GM23338 (cell line): ENCODE results near the gene NCF2. TPM values are rescaled to one million over a fixed set of nuclear protein-coding genes. Genes with fewer than 3 reads are reported as not detected.

Experiments
- ATAC-seq: fragments of 200-7000 bp; cut with Tn5 transposase; 3 replicates; pipeline ENCODE4 v1.9.1; 2020
- DNase-seq: peaks from one replicate; pipeline ENCODE4 v3.0.0-alpha.2; 2015; ENCODE audit warnings: low spot score
- H2AFZ ChIP-seq: fragments of 200-600 bp; sonication (generic); 2 replicates; pipeline ENCODE4 v1.8.0; 2016; ENCODE audit warnings: antibody characterized with exemption, mild to moderate bottlenecking, moderate library complexity
- H3F3A ChIP-seq: fragments of 200-600 bp; sonication (generic); replicated peaks from 2 replicates; pipeline ENCODE4 v1.8.0; 2017; ENCODE audit warnings: antibody characterized with exemption, mixed run types, low read depth
- H3K27ac ChIP-seq: fragments of 200-600 bp; sonication (generic); 2 replicates; pipeline ENCODE4 v1.6.1; 2016; ENCODE audit warnings: low read depth
- H3K27me3 ChIP-seq: fragments of 200-600 bp; sonication (generic); 2 replicates; pipeline ENCODE4 v1.8.0; 2016; ENCODE audit warnings: mild to moderate bottlenecking, mixed run types, moderate library complexity; ENCODE audit not compliant: insufficient read depth
- H3K36me3 ChIP-seq: fragments of 200-600 bp; sonication (generic); 2 replicates; pipeline ENCODE4 v1.8.0; 2016; ENCODE audit warnings: mild to moderate bottlenecking; ENCODE audit not compliant: insufficient read depth
- H3K4me1 ChIP-seq: fragments of 200-600 bp; sonication (generic); 2 replicates; pipeline ENCODE4 v1.8.0; 2016; ENCODE audit warnings: mild to moderate bottlenecking, moderate library complexity; ENCODE audit not compliant: insufficient read depth
- H3K4me2 ChIP-seq: fragments of 200-600 bp; sonication (generic); 2 replicates; pipeline ENCODE4 v1.7.1; 2017; ENCODE audit warnings: mixed run types
- H3K4me3 ChIP-seq: fragments of 200-600 bp; sonication (generic); 2 replicates; pipeline ENCODE4 v1.6.1; 2016; ENCODE audit warnings: mixed run types
- H3K79me2 ChIP-seq: fragments of 200-600 bp; sonication (generic); replicated peaks from 2 replicates; pipeline ENCODE4 v1.8.0; 2017; ENCODE audit warnings: mild to moderate bottlenecking; ENCODE audit not compliant: insufficient read depth
- H3K9me2 ChIP-seq: fragments of 200-600 bp; sonication (generic); 2 replicates; pipeline ENCODE4 v1.8.0; 2017; ENCODE audit not compliant: insufficient read depth
- H4K20me1 ChIP-seq: fragments of 200-600 bp; sonication (generic); replicated peaks from 2 replicates; pipeline ENCODE4 v1.8.0; 2017; ENCODE audit warnings: mild to moderate bottlenecking; ENCODE audit not compliant: insufficient read depth
- H3K27ac Mint-ChIP-seq: 2 replicates; pipeline ENCODE4 v1.8.0; 2020; ENCODE audit warnings: inconsistent platforms, mild to moderate bottlenecking, moderate library complexity, mixed read lengths
- H3K27me3 Mint-ChIP-seq: 3 replicates; pipeline ENCODE4 v1.8.0; 2022; ENCODE audit warnings: low read depth, mild to moderate bottlenecking, moderate library complexity, mixed read lengths, inconsistent platforms; ENCODE audit not compliant: insufficient read depth, poor library complexity
- H3K36me3 Mint-ChIP-seq: 3 replicates; pipeline ENCODE4 v1.8.0; 2021; ENCODE audit warnings: low read depth, mild to moderate bottlenecking, inconsistent platforms, moderate library complexity, mixed read lengths
- H3K4me1 Mint-ChIP-seq: 3 replicates; pipeline ENCODE4 v1.8.0; 2020; ENCODE audit warnings: mild to moderate bottlenecking, inconsistent platforms, mixed read lengths
- H3K4me3 Mint-ChIP-seq: 3 replicates; pipeline ENCODE4 v1.8.0; 2021; ENCODE audit warnings: moderate library complexity, mild to moderate bottlenecking, inconsistent platforms, mixed read lengths
- H3K9me3 Mint-ChIP-seq: 3 replicates; pipeline ENCODE4 v1.8.0; 2020; ENCODE audit warnings: moderate library complexity, mild to moderate bottlenecking, inconsistent platforms, mixed read lengths
- CTCF ChIP-seq, 2 experiments: fragments of 200-600 bp in 1 of 2; sonication (generic) in 1 of 2; conservative IDR thresholded peaks; 2 replicates each; pipeline versions ENCODE4 v1.5.1 to v1.6.1; 2016 to 2017; ENCODE audit warnings: antibody characterized with exemption in 2 of 2, low read depth in 2 of 2, mild to moderate bottlenecking in 2 of 2, moderate library complexity in 1 of 2
- ETS1 ChIP-seq: IDR thresholded peaks from 2 replicates; pipeline ENCODE4 v1.6.1; 2016; ENCODE audit warnings: antibody characterized with exemption
- EZH2 ChIP-seq: fragments of 200-600 bp; sonication (generic); IDR thresholded peaks from one replicate; pipeline ENCODE4 v1.8.0; 2017; ENCODE audit warnings: antibody characterized with exemption, mild to moderate bottlenecking, low read depth; ENCODE audit not compliant: unreplicated experiment
- EZH2phosphoT487 ChIP-seq: fragments of 200-600 bp; sonication (generic); IDR thresholded peaks from one replicate; pipeline ENCODE4 v1.8.1; 2018; ENCODE audit warnings: antibody characterized with exemption; ENCODE audit not compliant: unreplicated experiment
- JUNB ChIP-seq: IDR thresholded peaks from one replicate; pipeline ENCODE4 v1.6.1; 2016; ENCODE audit warnings: antibody characterized with exemption; ENCODE audit not compliant: unreplicated experiment
- POLR2AphosphoS5 ChIP-seq: IDR thresholded peaks from 2 replicates; pipeline ENCODE4 v1.6.1; 2016; ENCODE audit warnings: antibody characterized with exemption, low read depth
- REST ChIP-seq: IDR thresholded peaks from one replicate; pipeline ENCODE4 v1.6.1; 2018; ENCODE audit warnings: antibody characterized with exemption; ENCODE audit not compliant: unreplicated experiment
- STAT1 ChIP-seq: IDR thresholded peaks from one replicate; pipeline ENCODE4 v1.6.1; 2016; ENCODE audit warnings: antibody characterized with exemption; ENCODE audit not compliant: unreplicated experiment
- ZNF114 ChIP-seq: fragments of 250-450 bp; sonication (Bioruptor Pico); IDR thresholded peaks from 2 replicates; pipeline ENCODE4 v1.5.0; 2020; ENCODE audit warnings: mild to moderate bottlenecking, moderate library complexity
- ZNF331 ChIP-seq: fragments of 250-450 bp; sonication (Bioruptor Pico); IDR thresholded peaks from 2 replicates; pipeline ENCODE4 v1.5.0; 2020; ENCODE audit warnings: low read depth, mild to moderate bottlenecking, moderate library complexity
- ZNF462 ChIP-seq: fragments of 250-450 bp; sonication (Bioruptor Pico); IDR thresholded peaks from 2 replicates; pipeline ENCODE4 v1.5.0; 2020; ENCODE audit warnings: mild to moderate bottlenecking, moderate library complexity
- polyA plus RNA-seq: library from polyadenylated mRNA; unstranded; fragments of >200 nt; fragmentation: Nextera tagmentation; extraction: Ambion mirVana; gene quantifications from 2 replicates; pipeline ENCODE4 v1.2.1, GENCODE V29; 2016
- total RNA-seq: library from RNA; depleted of rRNA; stranded (reverse); fragments of >200 nt; shearing (Covaris generic); gene quantifications from 2 replicates; pipeline ENCODE4 v1.2.3, GENCODE V29; 2014

The NCF2 gene
- total and polyA plus RNA-seq, 2 experiments from 2014 or later, result not detected

GRCh38 chr1:183586455-183586854 lies 3.8 kb downstream of the NCF2 start (continued):
- TF ChIP-seq CTCF (conservative IDR thresholded peaks at IDR 0.05; ENCODE audit: low read depth in 2 of 2), result no peak
- TF ChIP-seq EZH2phosphoT487, result no peak
- no peak for TF ChIP-seq POLR2AphosphoS5
- no peak for TF ChIP-seq EZH2
- no peak for TF ChIP-seq STAT1
- TF ChIP-seq JUNB, result no peak
- no peak for TF ChIP-seq ETS1
- no peak for TF ChIP-seq ZNF114 (CRISPR knock-in tag)

- Mint-ChIP-seq H3K36me3 (no peaks in the 10 kb centered on the region), H3K4me1 (peaks cover 13% of the 10 kb centered on the region), H3K9me3 (no peaks in the 10 kb centered on the region; the same call in 2 of the 3 replicates), H3K4me3 (no peak overlapping the region), H3K27me3 (peaks cover 14% of the 10 kb centered on the region), H3K27ac (no peak overlapping the region)
- ATAC-seq (no peak), DNase-seq (peak; percentile 42)
- H2AFZ ChIP-seq, result no peak overlapping the region
- no peaks in the 10 kb centered on the region for H4K20me1 ChIP-seq
- no peaks in the 10 kb centered on the region for H3K36me3 ChIP-seq
- no peaks in the 10 kb centered on the region for H3F3A ChIP-seq
- no peak overlapping the region for H3K4me3 ChIP-seq
- peaks cover 18% of the 10 kb centered on the region for H3K4me1 ChIP-seq
- H3K79me2 ChIP-seq, result no peaks in the 10 kb centered on the region
- H3K9me2 ChIP-seq, result no peaks in the 10 kb centered on the region
- H3K27ac ChIP-seq, result no peak overlapping the region
- no peak overlapping the region for H3K4me2 ChIP-seq
- H3K27me3 ChIP-seq, result no peaks in the 10 kb centered on the region
- TF ChIP-seq ZNF462 (CRISPR knock-in tag) (no peak), JUNB (no peak), ETS1 (no peak), ZNF331 (CRISPR knock-in tag) (no peak), REST (no peak)
These were observed 5.2 kb downstream of the NCF2 start for GRCh38 chr1:183585038-183585437.
